Islet of Langerhans (tissue), 1 donor: ENCODE results near the gene C17orf50.
"Not testable (repeated sequence)": the region's sequence is repeated elsewhere in the genome, so short reads cannot be mapped to it uniquely, and the experiment has no call there.

Experiments
- FAIRE-seq: peaks from one replicate; lab custom pipeline; 2011; peaks lifted over from hg19 to GRCh38; lab: Jason Lieb, UNC

C17orf50 gene

GRCh38 chr17:35734396-35734795 is 26.3 kb upstream of the C17orf50 start:
- FAIRE-seq = no peak

GRCh38 chr17:35735036-35735805 is 25.5 kb upstream of the C17orf50 start:
- FAIRE-seq = no peak

GRCh38 chr17:35736236-35736635 is 24.5 kb upstream of the C17orf50 start:
- no peak for FAIRE-seq

- no peak for FAIRE-seq
Measured at GRCh38 chr17:35738519-35739133, 22.1 kb upstream of the C17orf50 start.

GRCh38 chr17:35740216-35740615 is 20.5 kb upstream of the C17orf50 start:
- FAIRE-seq = no peak

GRCh38 chr17:35740997-35741931 is 19.4 kb upstream of the C17orf50 start:
- no peak for FAIRE-seq

GRCh38 chr17:35742496-35742895 is 18.2 kb upstream of the C17orf50 start:
- FAIRE-seq = no peak

- FAIRE-seq = no peak
Measured at GRCh38 chr17:35742896-35743477, 17.7 kb upstream of the C17orf50 start.

- FAIRE-seq = no peak
Measured at GRCh38 chr17:35743626-35744328, 16.9 kb upstream of the C17orf50 start.

- no peak for FAIRE-seq
Measured at GRCh38 chr17:35744830-35745229, 15.9 kb upstream of the C17orf50 start.

GRCh38 chr17:35745246-35745645 is 15.4 kb upstream of the C17orf50 start:
- FAIRE-seq = no peak

- FAIRE-seq = no peak
Measured at GRCh38 chr17:35745749-35746320, 14.9 kb upstream of the C17orf50 start.

- no peak for FAIRE-seq
Measured at GRCh38 chr17:35747540-35748017, 13.1 kb upstream of the C17orf50 start.

GRCh38 chr17:35748341-35748841 is 12.3 kb upstream of the C17orf50 start:
- FAIRE-seq = no peak

GRCh38 chr17:35748979-35749378 is 11.7 kb upstream of the C17orf50 start:
- FAIRE-seq = no peak

- FAIRE-seq = no peak
Measured at GRCh38 chr17:35749560-35750412, 10.9 kb upstream of the C17orf50 start.

GRCh38 chr17:35750526-35751395 is 9.9 kb upstream of the C17orf50 start:
- no peak for FAIRE-seq

GRCh38 chr17:35751541-35751940 is 9.1 kb upstream of the C17orf50 start:
- FAIRE-seq = not testable (repeated sequence)

GRCh38 chr17:35752471-35752870 is 8.2 kb upstream of the C17orf50 start:
- FAIRE-seq = no peak
